Liver (tissue), 3 donors: ENCODE results near the gene AP2A2.

Experiments used
- HNF4G ChIP-seq: IDR thresholded peaks from 2 replicates; pipeline ENCODE4 v1.6.1; 2016; ENCODE audit warnings: antibody characterized with exemption
- MAX ChIP-seq: IDR thresholded peaks from 2 replicates; pipeline ENCODE4 v1.6.1; 2016; ENCODE audit warnings: antibody characterized with exemption
- YY1 ChIP-seq: IDR thresholded peaks from 2 replicates; pipeline ENCODE4 v1.6.1; 2016; ENCODE audit warnings: antibody characterized with exemption, mild to moderate bottlenecking
- TF ChIP-seq, protein P1 (sequence below): fragments of 150-350 bp; IDR thresholded peaks from 2 replicates; pipeline ENCODE4 v1.5.1; 2017; ENCODE audit warnings: improper control_type of control experiment, low read depth, low read length; ENCODE audit not compliant: missing input control
- donor health status: healthy.
- donor health status: healthy.

- TF ChIP-seq HNF4G, result no peak
- TF ChIP-seq YY1, result no peak
- TF ChIP-seq, protein P1, sequence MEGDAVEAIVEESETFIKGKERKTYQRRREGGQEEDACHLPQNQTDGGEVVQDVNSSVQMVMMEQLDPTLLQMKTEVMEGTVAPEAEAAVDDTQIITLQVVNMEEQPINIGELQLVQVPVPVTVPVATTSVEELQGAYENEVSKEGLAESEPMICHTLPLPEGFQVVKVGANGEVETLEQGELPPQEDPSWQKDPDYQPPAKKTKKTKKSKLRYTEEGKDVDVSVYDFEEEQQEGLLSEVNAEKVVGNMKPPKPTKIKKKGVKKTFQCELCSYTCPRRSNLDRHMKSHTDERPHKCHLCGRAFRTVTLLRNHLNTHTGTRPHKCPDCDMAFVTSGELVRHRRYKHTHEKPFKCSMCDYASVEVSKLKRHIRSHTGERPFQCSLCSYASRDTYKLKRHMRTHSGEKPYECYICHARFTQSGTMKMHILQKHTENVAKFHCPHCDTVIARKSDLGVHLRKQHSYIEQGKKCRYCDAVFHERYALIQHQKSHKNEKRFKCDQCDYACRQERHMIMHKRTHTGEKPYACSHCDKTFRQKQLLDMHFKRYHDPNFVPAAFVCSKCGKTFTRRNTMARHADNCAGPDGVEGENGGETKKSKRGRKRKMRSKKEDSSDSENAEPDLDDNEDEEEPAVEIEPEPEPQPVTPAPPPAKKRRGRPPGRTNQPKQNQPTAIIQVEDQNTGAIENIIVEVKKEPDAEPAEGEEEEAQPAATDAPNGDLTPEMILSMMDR, result no peak
- TF ChIP-seq MAX, result no peak
These were observed 20.3 kb downstream of the AP2A2 start for GRCh38 chr11:945986-946385.
